SK-N-DZ (cell line): ENCODE results near the gene FTHL17. TPM values are rescaled to one million over a fixed set of nuclear protein-coding genes. Genes with fewer than 3 reads are reported as not detected.

ENCODE experiments used
- DNase-seq: peaks from one replicate; pipeline ENCODE4 v3.0.0-alpha.2; 2015; ENCODE audit warnings: low spot score
- polyA plus RNA-seq, 2 experiments: library from polyadenylated mRNA; depleted of rRNA; stranded (reverse); fragments of >200 nt; gene quantifications; 2 replicates each; pipeline ENCODE4 v1.2.3, GENCODE V29; 2014

The FTHL17 gene
- polyA plus RNA-seq (2014; cell fraction: cytosol; rRNA removed): not detected in 2 replicates
- not detected in 2 replicates for polyA plus RNA-seq (2014; cell fraction: nucleus; rRNA removed)

- no peak for DNase-seq
Observed at GRCh38 chrX:31071725-31072124, at the start of gene FTHL17. Gene FTHL17 (minus strand): TSS chrX:31072041. CDS start chrX:31071953, 88 bp downstream.

DNA sequence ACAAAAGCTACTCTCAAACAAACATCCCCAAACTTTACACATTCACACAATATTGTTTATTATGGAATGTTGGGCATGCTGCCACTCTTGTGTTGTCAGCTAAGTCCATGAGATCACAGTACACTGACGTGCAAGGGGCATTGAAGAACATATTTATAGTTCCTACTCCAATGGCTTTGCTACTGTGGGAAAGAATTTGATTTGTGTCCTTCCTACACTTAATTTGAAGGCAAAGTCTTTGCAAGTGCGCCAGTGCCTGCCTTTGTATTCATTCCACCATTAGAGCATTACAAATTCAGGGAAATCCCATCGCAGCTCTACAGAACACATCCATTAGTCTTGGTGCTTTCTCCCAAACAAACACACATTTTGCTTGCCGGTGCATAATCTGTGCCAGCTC, 45.4 kb upstream of the FTHL17 start:
- no peak for DNase-seq

GRCh38 chrX:31115398-31115797, 43.6 kb upstream of the FTHL17 start:
- no peak for DNase-seq

GRCh38 chrX:31114858-31115257, 43.0 kb upstream of the FTHL17 start:
- no peak for DNase-seq

DNA sequence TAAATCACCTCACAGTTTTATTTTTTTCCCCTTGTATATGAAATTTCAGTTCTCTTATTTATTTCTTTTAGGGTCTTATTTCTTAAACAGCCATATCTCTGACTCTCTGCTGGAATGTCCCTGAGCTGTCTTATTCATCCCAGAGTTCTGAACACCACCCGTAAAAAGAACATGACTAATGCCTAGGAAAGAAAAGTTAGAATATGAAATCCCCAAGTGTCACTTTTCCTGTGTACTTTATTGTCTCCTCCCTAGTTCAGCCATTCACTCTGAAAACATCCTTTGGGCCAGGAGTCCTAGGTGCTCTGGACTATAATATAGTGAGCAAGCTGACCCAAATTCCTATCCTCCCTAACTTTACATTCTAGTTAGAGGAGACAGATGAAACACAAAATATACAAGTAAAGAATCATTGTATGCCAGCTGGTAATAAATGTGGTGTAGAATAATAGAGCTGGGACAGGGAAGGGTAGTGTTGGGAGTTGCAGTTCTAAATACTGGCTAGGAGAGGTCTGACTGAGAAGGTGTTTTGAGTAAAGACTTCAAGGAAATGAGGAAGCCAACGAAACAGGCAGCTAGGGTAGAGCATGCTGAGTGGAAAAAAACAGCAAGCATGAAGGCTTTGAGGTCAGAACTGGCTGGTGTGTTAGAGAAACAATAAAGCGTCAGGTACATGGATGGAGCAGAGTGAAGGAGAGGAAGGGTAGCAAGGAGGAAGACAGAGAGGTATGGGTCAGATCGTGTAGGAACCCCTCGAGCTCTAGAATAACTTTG, 40.6 kb upstream of the FTHL17 start:
- no peak for DNase-seq

GRCh38 chrX:31110657-31111056, 38.8 kb upstream of the FTHL17 start:
- no peak for DNase-seq

GRCh38 chrX:31099536-31100090, 27.8 kb upstream of the FTHL17 start:
- DNase-seq: no peak

GRCh38 chrX:31098079-31098478, 26.2 kb upstream of the FTHL17 start:
- no peak for DNase-seq

GRCh38 chrX:31093639-31093975, 21.8 kb upstream of the FTHL17 start:
- DNase-seq: no peak

GRCh38 chrX:31092970-31093638, 21.3 kb upstream of the FTHL17 start:
- DNase-seq: no peak

GRCh38 chrX:31092476-31092875, 20.6 kb upstream of the FTHL17 start:
- DNase-seq: no peak

GRCh38 chrX:31091819-31092218, 20.0 kb upstream of the FTHL17 start:
- DNase-seq: no peak

DNA sequence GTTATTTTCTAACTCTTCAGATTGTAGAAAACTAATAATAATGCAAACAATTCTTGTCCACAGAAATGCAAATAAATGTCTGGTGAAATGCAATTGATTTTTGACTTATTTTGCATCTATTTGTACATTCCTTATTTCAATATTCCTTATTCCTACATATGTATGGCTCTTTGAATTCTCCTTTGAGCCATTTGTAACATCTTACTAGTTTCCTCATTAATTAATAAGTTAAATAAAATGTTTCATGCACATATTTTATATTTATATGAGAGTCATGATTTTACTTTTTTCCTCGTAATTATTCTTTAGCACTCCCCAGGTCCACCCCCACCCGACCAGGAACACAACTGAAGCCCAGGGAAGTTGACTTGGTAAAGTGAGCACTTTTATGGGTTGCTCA, 2.7 kb upstream of the FTHL17 start:
- no peak for DNase-seq

GRCh38 chrX:31071262-31071661, 579 bp downstream of the FTHL17 start:
- no peak for DNase-seq

DNA sequence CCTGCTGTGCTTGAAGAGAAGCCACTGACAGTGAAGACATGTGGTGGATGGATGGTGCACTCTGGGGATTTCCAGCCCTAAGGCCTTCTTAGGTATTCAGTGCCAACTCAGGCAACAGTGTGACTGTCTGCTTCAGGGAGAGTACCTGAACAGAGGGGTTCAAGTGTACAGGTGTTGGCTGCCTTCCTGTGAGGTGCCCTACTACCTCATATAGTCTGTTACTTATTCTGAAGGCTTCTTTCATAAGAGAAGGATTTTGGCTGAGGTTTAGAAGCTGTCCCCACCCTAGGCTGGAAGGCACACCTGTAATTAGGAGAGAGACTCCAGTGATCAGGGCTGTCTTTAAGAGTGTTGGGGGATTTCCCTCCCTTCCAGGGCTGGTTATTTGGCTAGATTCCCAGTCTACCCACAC, 1.8 kb downstream of the FTHL17 start:
- DNase-seq: no peak

GRCh38 chrX:31063114-31063513, 8.7 kb downstream of the FTHL17 start:
- no peak for DNase-seq

GRCh38 chrX:31061091-31061490, 10.8 kb downstream of the FTHL17 start:
- DNase-seq: no peak

- no peak for DNase-seq
Observed at GRCh38 chrX:31060016-31060415, 11.8 kb downstream of the FTHL17 start.

- DNase-seq: no peak
Observed at GRCh38 chrX:31058284-31058683, 13.6 kb downstream of the FTHL17 start.

DNA sequence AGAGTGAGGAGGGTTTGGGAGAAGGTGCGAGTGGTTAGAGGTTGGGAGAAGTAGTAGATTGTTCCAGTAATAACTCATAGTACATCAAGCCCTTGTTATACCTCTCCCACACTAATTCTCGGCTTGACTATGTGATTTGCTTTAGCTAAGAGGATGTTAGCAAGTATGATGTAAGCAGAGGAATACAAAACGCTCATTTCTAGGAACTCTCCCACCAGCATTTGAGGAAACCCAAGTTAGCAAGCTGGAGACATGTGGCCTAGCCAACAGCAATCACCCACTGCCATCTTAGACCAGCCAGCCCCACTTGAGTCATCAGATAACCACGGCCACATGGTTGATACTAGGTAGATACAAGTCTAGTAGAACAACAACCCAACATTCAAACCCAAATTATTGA, 14.2 kb downstream of the FTHL17 start:
- no peak for DNase-seq

GRCh38 chrX:31057291-31057690, 14.6 kb downstream of the FTHL17 start:
- no peak for DNase-seq

- no peak for DNase-seq
Observed at GRCh38 chrX:31053621-31054020, 18.2 kb downstream of the FTHL17 start.

GRCh38 chrX:31039327-31039711, 32.5 kb downstream of the FTHL17 start:
- DNase-seq: no peak
